PC-3 (cell line): ENCODE data around the gene FOXJ3.

Source experiments
- CTCF ChIP-seq: fragments of 300-600 bp; sonication (generic); conservative IDR thresholded peaks from 2 replicates; pipeline ENCODE4 v1.5.1; 2017; ENCODE audit warnings: antibody characterized with exemption, low read depth, mild to moderate bottlenecking, low read length
- EZH2 ChIP-seq: fragments of 300-600 bp; sonication (generic); IDR thresholded peaks from one replicate; pipeline ENCODE4 v1.6.1; 2017; ENCODE audit warnings: antibody characterized with exemption, mild to moderate bottlenecking, low read length; ENCODE audit not compliant: unreplicated experiment
- EZH2phosphoT487 ChIP-seq: fragments of 300-600 bp; sonication (generic); IDR thresholded peaks from 2 replicates; pipeline ENCODE4 v1.6.1; 2018; ENCODE audit warnings: mild to moderate bottlenecking, antibody characterized with exemption, low read length, borderline replicate concordance

GRCh38 chr1:42266253-42267135 lies 68.5 kb downstream of the FOXJ3 start:
- TF ChIP-seq CTCF (peak; percentile 41; the same call in 1 of the 2 replicates), EZH2 (no peak), EZH2phosphoT487 (no peak)
